GM12878 (cell line): ENCODE results near the gene TBX10. TPM values are rescaled to one million over a fixed set of nuclear protein-coding genes. Genes with fewer than 3 reads are reported as not detected.

Experiments used
- ATAC-seq: fragments of 200-7000 bp; cut with Tn5 transposase; 3 replicates; pipeline ENCODE4 v1.9.1; 2020; ENCODE audit warnings: mild to moderate bottlenecking, moderate library complexity
- BruUV-seq: library from RNA; stranded (reverse); fragments of 400-500 nt; replicated peaks from 2 replicates; lab custom pipeline; 2021; lab: Mats Ljungman, UMichigan
- CTCF ChIA-PET: fragments of 300-600 bp; sonication (Branson Sonifier 250); formaldehyde crosslinking; extraction: SDS; loops from one replicate; lab custom pipeline; 2021; ENCODE audit warnings: inconsistent platforms; lab: Yijun Ruan, JAX
- POLR2A ChIA-PET: fragments of 350-600 bp; formaldehyde crosslinking; extraction: SDS; loops from one replicate; lab custom pipeline; 2021; ENCODE audit warnings: inconsistent platforms; lab: Charles Lee
- RAD21 ChIA-PET: fragments of 300-600 bp; sonication (Branson Sonifier 250); formaldehyde crosslinking; loops from one replicate; lab custom pipeline; 2023; ENCODE audit warnings: antibody characterized with exemption; ENCODE audit not compliant: unreplicated experiment; lab: Charles Lee
- SMC1A ChIA-PET: fragments of 300-600 bp; sonication (Branson Sonifier 250); formaldehyde crosslinking; loops from one replicate; lab custom pipeline; 2023; ENCODE audit not compliant: unreplicated experiment, uncharacterized antibody; lab: Charles Lee
- DNase-seq: peaks from one replicate; pipeline ENCODE4 v3.0.0-alpha.2; 2011; ENCODE audit warnings: low read depth, low spot score
- FAIRE-seq: peaks from 3 replicates; lab custom pipeline; 2011; peaks lifted over from hg19 to GRCh38; lab: Jason Lieb, UNC
- H2AFZ ChIP-seq: 2 replicates; pipeline ENCODE4 v1.6.0; 2011; ENCODE audit warnings: low read depth, low read length, control low read depth; ENCODE audit not compliant: control insufficient read depth
- H3K27ac ChIP-seq: 2 replicates; pipeline ENCODE4 v1.5.1; 2011; ENCODE audit warnings: control low read depth; ENCODE audit not compliant: control insufficient read depth, insufficient read depth
- H3K27me3 ChIP-seq, 2 experiments: replicated peaks in 1 of 2; 2 replicates each; pipeline versions ENCODE4 v1.6.0 to v1.6.1; 2011; ENCODE audit warnings: low read length in 1 of 2; ENCODE audit not compliant: control insufficient read depth in 2 of 2, insufficient read depth in 2 of 2
- H3K36me3 ChIP-seq, 2 experiments: 2 replicates each; pipeline ENCODE4 v1.5.1; 2011; ENCODE audit warnings: low read length in 1 of 2; ENCODE audit not compliant: control insufficient read depth in 2 of 2, insufficient read depth in 2 of 2
- H3K4me1 ChIP-seq: 2 replicates; pipeline ENCODE4 v1.6.1; 2011; ENCODE audit warnings: mild to moderate bottlenecking, low read length, moderate library complexity, mixed read lengths; ENCODE audit not compliant: control insufficient read depth, insufficient read depth
- H3K4me2 ChIP-seq: 2 replicates; pipeline ENCODE4 v1.6.0; 2011; ENCODE audit warnings: control low read depth; ENCODE audit not compliant: control insufficient read depth, insufficient read depth
- H3K4me3 ChIP-seq: fragments of 200-600 bp; sonication (generic); 2 replicates; pipeline ENCODE4 v1.5.1; 2016
- H3K79me2 ChIP-seq: 2 replicates; pipeline ENCODE4 v1.6.0; 2011; ENCODE audit warnings: low read length; ENCODE audit not compliant: control insufficient read depth, insufficient read depth
- H3K9ac ChIP-seq: 2 replicates; pipeline ENCODE4 v1.8.0; 2011; ENCODE audit warnings: low read length, control low read depth, mixed read lengths; ENCODE audit not compliant: control insufficient read depth, insufficient read depth
- H3K9me3 ChIP-seq: replicated peaks from 3 replicates; pipeline ENCODE4 v1.5.1; 2011; ENCODE audit warnings: mild to moderate bottlenecking, low read length; ENCODE audit not compliant: control insufficient read depth, insufficient read depth
- H4K20me1 ChIP-seq: 2 replicates; pipeline ENCODE4 v1.6.0; 2011; ENCODE audit not compliant: control insufficient read depth, insufficient read depth
- ATF7 ChIP-seq: fragments of 450-650 bp; IDR thresholded peaks from 2 replicates; pipeline ENCODE4 v1.6.1; 2016; ENCODE audit warnings: low read depth, mild to moderate bottlenecking
- BHLHE40 ChIP-seq, 2 experiments: fragments of 450-650 bp in 1 of 2; IDR thresholded peaks; 2 replicates each; pipeline ENCODE4 v1.6.1; 2011 to 2017; ENCODE audit warnings: low read depth in 2 of 2, borderline replicate concordance in 1 of 2, improper control_type of control experiment in 1 of 2, low read length in 1 of 2, mild to moderate bottlenecking in 1 of 2
- WGBS: methylation state at CpG from one replicate; pipeline ENCODE4 v1.1.6; 2016; ENCODE audit warnings: low lambda C conversion rate; ENCODE audit not compliant: insufficient replicate concordance, insufficient coverage; ENCODE audit errors: missing lambda C conversion rate; 5-methylcytosine and 5-hydroxymethylcytosine counted together
- in situ Hi-C: fragments of 300-500 bp; cut with MboI; formaldehyde crosslinking; loops from 9 replicates; pipeline ENCODE4 v1.14.3; 2018; ENCODE audit warnings: mixed read lengths
- intact Hi-C: fragments of 100-400 bp; cut with micrococcal nuclease; formaldehyde crosslinking; loops from one replicate; pipeline ENCODE4 v1.14.2; 2022; ENCODE audit not compliant: unreplicated experiment
- polyA plus RNA-seq, 11 experiments: library from polyadenylated mRNA; depleted of rRNA in 4 of 11; unstranded in 6 of 11; stranded (reverse) in 5 of 11; fragments of >200 nt; fragmentation: Nextera tagmentation in 4 of 11; fragmentation: Illumina TruSeq in 1 of 11; extraction: Ambion mirVana in 4 of 11; extraction: Trizol in 1 of 11; gene quantifications; 1 replicate in 1 of 11; 2 replicates in 10 of 11; pipeline versions ENCODE4 v1.2.1 to v1.2.3, GENCODE V29; 2011 to 2016; ENCODE audit warnings: inconsistent platforms in 2 of 11, missing spikeins in 2 of 11, low read depth in 1 of 11
- total RNA-seq, 4 experiments: library from RNA; depleted of rRNA in 3 of 4; stranded (reverse); fragments of >200 nt in 3 of 4; fragmentation: Illumina TruSeq in 1 of 4; extraction: Trizol in 1 of 4; gene quantifications; 2 replicates each; pipeline versions ENCODE4 v1.2.1 to v1.2.3, GENCODE V29; 2013 to 2021

Gene TBX10
- total and polyA plus RNA-seq, 10 of the 15 experiments (the other 5 are each of a cell fraction or from before 2014, with no cell fraction given) = 0.10 to 0.44 (median 0.20) TPM; not detected in 4

DNA sequence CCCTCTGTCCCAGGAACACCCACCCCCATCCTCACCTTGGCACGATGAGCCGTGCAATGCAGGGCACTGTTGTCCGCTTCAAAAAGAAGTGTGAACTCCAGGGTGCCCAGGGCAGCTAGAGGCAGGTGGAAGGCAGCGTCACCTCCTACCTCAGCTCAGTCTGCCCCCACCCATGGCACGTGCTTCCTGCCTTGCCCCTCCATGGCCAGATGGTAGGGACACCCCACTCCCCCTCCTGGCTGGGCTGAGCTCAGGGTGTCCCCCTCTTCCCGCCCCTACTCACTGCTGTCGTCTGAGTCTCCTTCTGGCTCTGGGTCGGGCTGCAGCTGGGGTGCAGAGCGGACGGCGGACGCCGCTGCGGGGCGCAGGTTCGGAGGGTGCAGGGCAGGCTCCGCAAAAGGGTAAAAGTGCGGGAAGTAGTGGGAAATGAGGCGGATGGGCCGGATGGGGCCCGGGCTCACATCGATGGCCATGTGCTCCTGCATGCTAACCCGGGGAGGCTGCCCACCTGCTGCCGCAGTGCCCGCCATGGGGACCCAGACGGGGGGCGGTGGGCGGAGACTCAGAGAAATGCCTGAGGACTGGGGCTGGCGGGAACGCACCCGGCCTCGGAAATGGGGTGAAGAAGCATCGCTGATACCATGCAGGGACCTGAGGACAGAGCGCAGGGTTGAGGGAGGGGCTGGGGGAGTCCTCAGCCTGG, 23.7 kb downstream of the TBX10 start:
- H3K9ac ChIP-seq = no peak overlapping the region
- intact Hi-C loops (no loop called here), in situ Hi-C loops (no loop called here)
- ChIA-PET RAD21 (interaction anchor here (1.1 kb wide), 2 partner anchors 14 to 32 kb away, joined by 6 to 9 read pairs; partner anchors contain the start of genes GSTP1 and NUDT8), CTCF (interaction anchor here (0.6 to 6.0 kb wide), 8 partner anchors 9 to 44 kb away, joined by 3 to 71 read pairs (median 4); partner anchors contain the start of genes GSTP1 and NUDT8), POLR2A (interaction anchor here (1.0 to 3.5 kb wide), 3 partner anchors 14 to 32 kb away, joined by 3 to 25 read pairs (median 4); partner anchors contain the start of gene GSTP1), SMC1A (interaction anchor here (0.6 to 3.4 kb wide), 4 partner anchors 13 to 387 kb away, joined by 3 to 14 read pairs (median 3); partner anchors contain the start of gene NUDT8)
- no peaks in the 10 kb centered on the region for H3K9me3 ChIP-seq
- TF ChIP-seq ATF7 (no peak), BHLHE40 (IDR thresholded peaks at IDR 0.05; ENCODE audit: borderline replicate concordance in 1 of 2, low read depth in 2 of 2, low read length in 1 of 2) (peak in 1 of 2 experiments; percentile 58; a peak in 1 of 4 replicates)
- H3K27ac ChIP-seq = no peak overlapping the region
- peaks cover 22% of the 10 kb centered on the region for H3K4me1 ChIP-seq
- FAIRE-seq = no peak
- H3K4me3 ChIP-seq = no peak overlapping the region
- no peak for DNase-seq
- peaks cover 5 to 16% of the 10 kb centered on the region in 2 experiments; a peak in 3 of 4 replicates for H3K36me3 ChIP-seq
- no TSS peak for BruUV-seq
- H3K27me3 ChIP-seq = no peaks in the 10 kb centered on the region
- WGBS = 64% methylated on average over 31 of the region's 34 CpGs
- no peaks in the 10 kb centered on the region for H4K20me1 ChIP-seq
- H3K79me2 ChIP-seq = no peaks in the 10 kb centered on the region
- no peak overlapping the region for H3K4me2 ChIP-seq
- ATAC-seq = no peak
- H2AFZ ChIP-seq = no peak overlapping the region
